ENCODE results near the gene PTGIS.

PTGIS gene

DNA sequence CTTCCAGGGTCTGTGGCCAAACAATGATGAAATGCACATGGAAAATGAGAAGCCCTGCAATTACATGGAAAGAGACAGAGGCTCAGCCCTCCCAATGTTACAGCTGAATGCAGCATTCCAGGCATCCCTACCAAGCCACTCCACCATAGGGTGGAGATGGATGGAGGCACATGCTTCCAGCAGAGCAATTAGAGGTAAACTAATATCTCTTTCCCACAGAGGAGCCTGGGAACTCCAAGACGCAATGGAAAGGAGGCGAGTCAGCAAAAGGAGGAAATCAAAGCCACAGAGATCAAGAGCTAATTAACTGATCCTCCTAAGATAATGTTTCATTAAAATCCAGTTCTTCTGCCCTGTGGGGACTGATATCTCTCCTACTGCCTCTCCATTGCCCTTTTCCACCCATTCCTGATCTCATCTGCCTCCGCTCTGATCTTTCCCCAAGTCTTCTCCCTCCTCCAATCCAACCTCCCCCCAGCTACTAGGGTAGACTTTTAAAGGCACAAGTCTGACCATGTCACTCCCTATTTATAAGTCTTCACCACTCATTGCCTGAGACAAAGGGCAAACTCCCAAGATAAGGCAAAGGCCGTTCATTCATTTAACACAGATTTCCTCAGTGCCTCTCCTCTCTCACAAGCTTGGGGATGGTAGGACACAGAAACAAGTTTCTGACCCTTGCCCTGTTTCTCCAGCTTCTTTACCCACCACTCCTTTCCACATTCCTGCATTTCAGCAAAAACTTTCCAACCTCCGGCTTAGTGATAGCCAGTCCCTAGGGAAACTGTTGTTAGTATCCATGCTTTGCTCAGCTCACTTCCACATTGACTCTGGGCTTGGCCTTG lies 71.2 kb downstream of the PTGIS start:
- DNase-seq (ENCODE audit: low read depth in 3 of 3), result no peak

DNA sequence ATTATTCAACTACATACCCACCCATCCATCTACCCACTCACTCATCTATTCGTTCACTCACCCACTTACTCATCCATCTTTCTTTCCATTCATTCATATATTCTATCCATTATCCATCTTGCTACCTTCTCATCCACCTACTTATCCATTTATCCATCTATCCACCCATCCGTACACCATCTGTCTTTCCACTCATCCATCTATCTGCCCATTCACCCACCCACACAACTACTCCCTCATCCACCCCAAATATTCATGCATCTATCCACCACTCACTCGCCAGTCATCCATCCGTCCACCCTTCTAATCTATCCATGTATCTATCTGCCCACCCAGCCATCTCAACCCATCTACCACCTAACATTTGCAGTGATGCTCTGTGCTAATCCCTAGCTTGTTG lies 71.9 kb downstream of the PTGIS start:
- no peak for DNase-seq (ENCODE audit: low read depth in 3 of 3)

DNA sequence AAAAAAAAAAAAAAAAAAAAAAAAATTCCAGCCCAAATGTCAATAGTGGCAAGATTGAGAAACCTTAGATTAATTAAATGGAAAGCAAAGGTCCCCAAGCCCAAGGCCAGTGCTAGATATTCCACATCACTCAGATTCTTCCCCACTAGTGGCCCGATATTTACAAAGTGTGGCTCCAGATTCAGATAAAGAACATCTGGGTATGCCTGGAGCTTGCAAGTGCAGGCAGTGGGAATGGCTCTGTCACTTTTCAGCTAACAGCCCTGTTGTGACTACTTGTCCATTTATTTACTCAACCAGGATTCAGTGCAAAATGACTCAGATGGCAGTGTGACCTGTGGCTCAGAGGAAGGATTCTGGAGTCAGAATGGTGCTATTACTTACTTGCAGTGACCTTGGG lies 77.2 kb downstream of the PTGIS start:
- DNase-seq (ENCODE audit: low read depth in 3 of 3), result no peak

DNA sequence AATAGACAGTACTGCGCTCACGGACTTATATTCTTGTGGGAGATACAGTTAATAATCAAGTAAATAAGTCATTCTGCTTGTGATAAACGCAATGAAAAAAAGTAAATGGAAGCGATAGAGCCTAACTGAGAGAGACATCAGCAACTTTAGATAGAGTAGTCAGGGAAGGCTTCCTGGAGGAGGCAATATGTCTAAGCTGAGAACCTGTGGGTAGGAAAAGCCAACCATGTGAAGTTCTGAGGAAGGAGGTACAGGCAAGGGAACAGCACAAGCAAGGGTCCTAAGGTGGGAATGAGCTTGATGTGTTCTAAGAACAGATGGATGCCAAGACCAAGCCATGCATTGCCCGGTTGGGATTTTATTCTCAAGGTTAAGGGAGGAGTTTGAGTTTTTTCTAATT lies 78.2 kb downstream of the PTGIS start:
- no peak for DNase-seq (ENCODE audit: low read depth in 3 of 3)

DNA sequence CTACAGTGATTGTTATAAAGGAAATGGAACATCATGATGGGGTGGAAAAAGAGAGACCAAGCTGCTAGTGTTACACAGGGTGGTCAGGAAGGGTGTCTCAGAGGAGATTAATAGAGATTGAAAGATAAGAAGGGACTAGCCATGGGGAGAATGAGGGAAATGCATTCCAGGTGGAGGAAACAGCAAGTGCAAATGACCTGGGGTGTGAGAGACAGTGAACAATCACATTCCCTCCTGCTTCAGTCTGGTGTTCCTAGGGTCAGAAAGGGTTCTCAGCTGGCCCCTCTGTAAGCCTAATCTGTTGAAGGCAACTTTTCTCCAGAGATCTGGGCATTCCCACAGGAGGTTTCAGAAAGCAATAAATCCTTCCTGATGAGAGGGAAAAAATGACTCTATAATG lies 81.9 kb downstream of the PTGIS start:
- DNase-seq (ENCODE audit: low read depth in 3 of 3), result no peak

DNA sequence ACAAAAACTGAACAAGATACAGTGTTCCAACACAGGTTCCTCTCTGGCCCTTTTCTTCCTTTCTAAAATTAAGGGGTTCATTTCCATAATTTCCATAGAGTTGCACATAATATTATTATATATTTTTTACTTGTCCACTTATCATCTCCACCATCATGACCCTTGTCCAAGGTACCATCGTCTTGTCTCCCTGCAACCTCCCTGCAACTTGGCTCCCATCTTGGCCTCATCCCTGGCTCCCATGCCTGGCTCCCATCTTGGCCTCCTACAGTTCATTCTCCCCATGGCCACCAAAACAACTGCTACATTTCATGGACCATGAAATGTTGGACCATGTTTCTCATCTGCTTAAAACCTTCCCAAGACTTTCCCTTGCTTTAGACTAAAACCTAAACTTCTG lies 82.4 kb downstream of the PTGIS start:
- DNase-seq (ENCODE audit: low read depth in 3 of 3), result no peak

DNA sequence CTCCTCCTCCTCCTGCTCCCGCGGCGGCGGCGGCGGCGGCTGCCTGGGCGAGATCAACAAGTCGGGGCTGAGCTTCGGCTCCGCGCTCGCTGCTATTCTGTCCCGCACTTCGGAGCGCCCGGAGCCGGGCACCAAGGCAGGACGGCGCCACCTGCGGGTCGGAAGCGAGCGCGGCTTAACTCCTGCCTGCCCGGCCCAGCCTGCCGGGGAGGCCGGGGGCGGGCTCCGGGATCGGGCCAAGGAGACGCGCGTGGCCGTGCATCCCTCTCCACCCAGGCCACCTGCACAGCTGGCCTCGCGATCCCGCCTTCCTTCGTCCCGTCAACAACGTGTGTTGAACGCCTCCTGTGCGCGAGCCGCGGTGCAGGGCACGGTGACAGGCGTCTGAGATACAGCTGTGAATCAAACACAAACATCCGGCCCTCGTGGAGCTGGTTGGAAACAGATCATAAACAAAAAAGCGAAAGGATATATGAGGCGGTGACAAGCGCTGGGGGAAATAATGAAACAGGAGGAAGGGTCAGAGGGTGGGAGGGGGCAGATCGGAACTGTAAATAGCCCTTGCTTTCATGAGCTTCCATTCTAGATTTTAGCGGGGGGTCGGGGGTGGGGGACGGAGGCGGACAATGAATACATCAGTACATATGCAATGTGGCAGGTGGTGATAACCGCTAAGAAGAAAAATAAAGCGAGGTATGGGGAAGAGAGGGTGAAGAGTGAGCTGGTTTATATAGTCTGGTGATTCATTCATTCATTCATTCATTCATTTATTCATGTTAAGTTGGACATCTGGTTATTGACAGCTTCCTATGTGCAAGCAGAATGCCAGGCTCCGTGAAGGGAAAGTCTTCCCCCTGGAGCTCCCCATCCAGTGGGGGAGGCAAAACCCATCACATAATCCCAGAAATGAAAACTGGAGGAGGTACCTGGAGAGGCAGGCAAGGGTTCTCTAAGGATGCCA lies 83.5 kb downstream of the PTGIS start:
- DNase-seq (ENCODE audit: low read depth in 3 of 3), result peak; percentile 16 to 74 (median 39)

DNA sequence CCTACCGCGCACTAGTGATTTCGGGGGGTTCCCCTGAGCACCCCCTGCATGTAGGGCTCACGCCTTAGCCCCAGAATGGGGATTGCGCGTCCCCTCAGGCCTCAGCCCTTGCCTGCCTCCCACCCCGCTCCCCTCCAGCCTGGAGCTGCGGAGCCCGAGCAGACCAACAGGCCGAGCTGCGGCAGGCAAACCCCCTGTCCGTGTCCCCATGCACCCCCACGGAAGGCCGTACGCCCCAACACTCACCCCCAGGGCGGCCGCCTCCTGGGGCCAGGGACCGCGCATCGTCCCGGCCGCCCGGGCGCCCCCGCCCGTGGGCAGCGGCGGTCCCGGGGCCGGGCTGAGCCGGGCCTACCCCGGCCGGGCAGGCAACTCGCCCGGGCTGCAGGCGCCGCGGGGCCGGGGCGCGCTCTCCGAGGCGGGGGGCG lies 84.2 kb downstream of the PTGIS start:
- no peak for DNase-seq (ENCODE audit: low read depth in 3 of 3)

DNA sequence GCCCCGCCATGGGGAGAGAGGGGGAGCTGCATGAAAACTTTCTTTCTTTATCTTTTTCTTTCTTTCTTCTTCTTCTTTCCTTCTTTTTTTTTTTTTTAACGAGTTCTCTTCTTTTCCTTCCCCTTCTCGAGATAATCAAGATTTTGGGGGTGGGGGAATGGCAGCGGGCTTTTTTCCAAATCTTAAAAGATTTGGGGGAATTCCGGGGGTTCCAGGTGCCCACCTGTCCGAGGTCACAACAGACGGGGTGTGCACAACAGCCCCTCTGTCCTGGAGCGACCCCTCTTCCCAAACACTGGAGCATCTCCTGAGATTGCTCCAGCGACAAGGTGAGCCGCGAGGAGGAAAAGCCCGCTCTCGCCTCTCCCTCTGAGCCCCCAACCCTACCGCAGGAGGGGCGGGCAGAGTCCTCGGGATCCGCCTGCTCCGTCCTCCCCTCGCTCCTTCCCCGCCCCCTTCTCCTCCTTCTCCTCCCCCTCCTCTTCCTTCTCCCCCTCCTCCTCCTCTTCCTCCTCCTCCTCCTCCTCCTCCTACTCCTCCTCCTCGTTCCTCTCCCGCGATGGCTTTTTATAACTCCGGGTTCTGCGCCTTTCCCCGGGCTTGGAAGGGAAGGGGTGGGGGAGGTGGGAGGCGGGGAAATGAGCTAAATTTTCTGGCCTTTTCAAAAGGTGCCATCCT lies 84.8 kb downstream of the PTGIS start:
- no peak for DNase-seq (ENCODE audit: low read depth in 3 of 3)

DNA sequence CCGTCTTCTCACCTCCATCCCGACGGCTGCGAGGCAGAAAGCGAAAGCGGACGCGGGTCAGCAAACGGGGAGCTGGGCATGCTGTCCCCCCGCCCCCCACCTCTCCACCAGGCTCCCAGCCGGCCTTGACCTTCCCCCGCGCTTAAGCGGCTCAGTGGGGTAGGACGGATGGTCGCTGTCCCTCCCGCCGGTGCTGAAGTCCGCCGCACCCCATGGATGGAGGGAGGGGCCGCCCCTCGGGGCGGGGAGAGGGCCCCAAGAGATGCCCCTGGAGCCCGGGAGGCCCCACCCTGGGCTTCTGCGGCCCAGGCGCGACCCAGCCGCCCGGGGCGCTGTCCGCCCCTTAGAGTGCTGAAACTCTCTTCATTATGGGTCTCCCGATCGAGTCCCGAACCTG lies 85.3 kb downstream of the PTGIS start, which contains the start of gene KCNB1:
Gene KCNB1, minus strand, starts transcription at position 48 of the 397 bp plus-strand sequence. CDS start 188 bp downstream, outside the sequence.
- DNase-seq (ENCODE audit: low read depth in 3 of 3), result peak in 2 of 3 experiments; percentile 2 to 36

DNA sequence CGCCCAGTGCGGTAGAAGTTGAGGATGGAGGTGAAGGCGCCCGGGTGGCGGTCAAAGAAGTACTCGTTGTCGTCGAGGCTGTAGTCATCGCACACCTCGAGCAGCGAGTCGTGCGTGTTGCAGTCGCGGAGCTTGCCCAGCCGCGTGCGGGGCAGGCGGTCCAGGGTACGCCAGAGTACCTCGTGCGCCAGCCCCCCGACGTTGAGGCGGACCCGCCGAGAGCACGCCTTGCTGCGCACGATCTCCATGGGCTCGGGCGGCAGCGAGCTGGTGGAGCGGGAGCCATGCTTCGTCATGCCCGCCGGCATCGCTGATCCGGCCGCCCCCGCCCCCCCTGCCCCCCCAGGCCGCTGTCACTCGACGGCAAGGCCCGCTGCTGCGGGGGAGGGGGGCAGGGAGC lies 85.8 kb downstream of the PTGIS start:
- no peak for DNase-seq (ENCODE audit: low read depth in 3 of 3)

DNA sequence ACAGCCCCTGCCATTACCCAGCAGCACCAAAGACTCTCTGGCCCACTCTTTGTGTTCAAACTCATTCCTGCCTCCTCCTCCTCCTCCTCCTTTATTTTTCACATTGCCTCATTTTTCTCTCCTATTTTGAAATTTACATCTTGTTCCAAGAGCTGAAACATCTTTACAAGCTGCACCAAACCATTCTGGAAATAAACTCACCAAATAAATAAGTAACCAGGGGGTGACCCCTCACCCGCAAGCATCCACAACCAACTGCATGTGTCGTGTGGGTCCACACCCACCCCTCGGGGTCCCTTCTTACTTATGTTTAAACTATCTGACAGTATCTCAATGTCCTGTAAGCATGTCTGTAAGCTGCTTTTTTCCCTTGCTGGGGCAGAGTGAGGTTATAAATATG lies 86.8 kb downstream of the PTGIS start:
- no peak for DNase-seq (ENCODE audit: low read depth in 3 of 3)

DNA sequence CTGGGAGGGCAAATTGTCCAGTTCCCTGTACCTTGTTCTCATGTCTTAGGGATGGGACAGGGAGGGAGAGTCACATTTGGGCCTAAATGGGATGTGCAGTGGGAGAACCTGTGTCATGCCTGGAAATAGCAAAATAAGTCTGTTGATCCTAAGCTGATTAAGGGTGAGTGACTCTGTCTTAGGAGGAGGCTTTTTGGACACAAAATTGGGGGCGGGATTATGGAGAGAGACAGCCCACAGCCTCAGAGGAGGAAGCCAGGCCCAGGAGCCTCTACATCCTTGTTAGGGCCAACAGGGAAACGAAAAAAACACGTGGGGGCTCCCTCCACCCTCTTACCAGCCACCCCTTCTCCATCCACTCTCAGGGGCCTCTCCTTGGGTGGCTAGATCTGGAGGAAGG lies 87.7 kb downstream of the PTGIS start:
- DNase-seq (ENCODE audit: low read depth in 3 of 3), result no peak

DNA sequence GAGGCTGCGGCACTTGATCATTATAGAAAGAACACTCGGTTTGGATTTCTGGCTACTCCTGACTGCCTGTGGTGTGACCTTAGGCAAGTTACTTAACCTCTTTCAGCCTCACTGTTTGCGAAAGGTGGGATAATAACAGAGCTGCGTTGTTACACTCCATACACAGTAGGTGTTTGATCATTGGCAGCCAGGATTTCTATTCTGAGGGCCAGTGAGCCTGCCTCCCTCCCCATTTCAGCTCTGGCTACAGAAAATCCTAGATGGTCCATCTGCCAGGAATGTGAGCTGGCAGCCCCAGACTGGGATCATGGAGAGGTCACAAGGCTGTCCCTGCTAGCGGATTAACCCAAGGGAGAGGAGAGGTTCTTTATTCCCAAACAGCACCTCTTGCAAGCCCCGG lies 88.2 kb downstream of the PTGIS start:
- DNase-seq (ENCODE audit: low read depth in 3 of 3), result no peak

DNA sequence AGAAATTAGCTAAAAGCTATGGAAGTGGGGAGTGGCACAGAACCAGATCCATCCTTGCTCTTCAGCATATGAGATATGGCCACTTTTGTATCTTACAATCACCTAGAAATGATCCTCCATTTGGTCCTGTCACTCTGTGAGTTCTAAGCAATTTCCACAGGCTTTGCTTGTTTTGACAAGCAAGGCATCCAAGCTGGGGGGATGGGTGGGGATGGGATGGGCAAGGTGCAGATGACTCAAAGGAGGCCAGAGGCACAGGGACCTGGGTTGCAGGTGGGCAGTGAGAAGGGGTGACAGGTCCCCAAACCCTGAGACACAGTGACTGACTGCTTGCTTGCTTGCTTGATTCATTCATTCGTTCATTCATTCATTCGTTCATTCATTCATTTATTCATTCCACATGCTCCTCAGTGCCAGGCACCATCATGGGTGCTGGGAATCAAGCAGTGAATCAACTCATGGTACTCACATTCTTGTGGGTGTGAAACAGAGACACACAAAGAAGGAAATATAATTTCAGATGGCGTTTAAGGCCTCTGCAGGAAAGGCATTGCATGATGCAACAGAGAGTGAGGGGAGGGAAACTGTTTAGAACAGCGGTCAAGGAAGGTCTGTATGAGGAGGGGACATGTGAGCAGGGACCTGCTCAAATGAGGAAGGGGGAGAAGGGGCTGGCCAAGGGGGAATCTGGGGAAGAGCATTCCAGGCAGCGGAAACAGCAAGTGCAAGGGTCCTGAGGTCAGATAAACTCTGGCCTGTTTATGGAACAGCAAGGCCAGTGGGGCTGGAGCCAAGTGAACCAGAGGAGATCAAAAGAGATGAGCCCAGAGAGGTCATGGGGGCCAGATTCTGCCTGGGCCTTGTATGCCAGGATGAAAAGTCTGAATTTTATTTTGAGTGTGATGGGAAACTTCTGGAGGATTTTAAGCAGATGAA lies 88.9 kb downstream of the PTGIS start:
- no peak for DNase-seq (ENCODE audit: low read depth in 3 of 3)

DNA sequence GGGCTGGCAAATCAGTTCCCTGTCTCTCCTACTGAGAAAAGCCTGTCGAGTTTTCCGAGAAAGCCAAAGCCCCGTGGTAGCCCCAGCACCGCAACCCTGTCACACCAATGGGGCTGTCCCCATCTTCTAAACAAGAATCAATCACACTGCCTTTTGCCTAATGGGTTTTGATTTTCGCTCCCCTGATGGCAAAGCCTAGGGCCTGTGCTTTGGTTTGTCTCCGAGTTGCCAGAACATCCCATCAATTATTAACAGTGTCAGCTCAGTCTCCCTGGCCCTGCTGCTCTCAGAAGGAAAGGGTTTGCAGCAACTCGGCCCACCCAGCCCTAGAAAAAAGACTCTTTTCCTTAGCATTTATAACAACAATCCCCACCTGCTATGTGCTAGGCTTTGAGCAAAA lies 89.7 kb downstream of the PTGIS start:
- DNase-seq (ENCODE audit: low read depth in 3 of 3), result no peak

DNA sequence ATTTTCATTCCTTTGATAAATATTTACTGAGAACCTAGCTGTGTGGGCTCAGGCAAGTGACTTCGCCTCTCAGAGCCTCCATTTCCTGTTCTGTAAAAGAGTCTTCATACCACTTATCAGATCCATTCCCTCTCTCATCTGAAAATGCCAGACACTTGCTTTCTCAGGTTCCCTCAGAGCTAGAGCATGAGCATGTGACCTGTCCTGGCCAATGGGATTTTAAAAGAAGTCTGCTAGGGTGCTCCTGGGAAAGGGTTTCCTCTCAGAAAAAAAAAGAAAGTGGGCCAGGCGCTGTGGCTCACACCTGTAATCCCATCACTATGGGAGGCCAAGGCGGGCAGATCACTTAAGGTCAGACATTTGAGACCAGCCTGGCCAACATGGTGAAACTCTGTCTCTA lies 90.7 kb downstream of the PTGIS start:
- DNase-seq (ENCODE audit: low read depth in 3 of 3), result no peak

DNA sequence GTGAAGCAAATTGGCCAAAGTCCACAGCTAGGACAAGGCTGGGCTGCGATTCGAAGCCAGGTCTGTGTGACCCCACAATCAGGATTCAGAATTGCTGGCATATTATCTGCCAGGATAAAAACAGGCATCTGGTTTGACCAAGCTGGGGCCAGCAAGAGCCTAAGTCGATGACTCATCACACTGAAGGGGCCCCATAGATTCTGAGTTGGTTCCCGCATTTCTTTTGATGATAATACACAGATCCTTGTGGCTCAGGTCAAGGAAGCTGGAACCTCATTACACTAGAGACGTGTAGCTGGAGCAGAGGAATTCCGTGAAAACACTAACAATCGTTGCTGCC lies 92.0 kb downstream of the PTGIS start:
- DNase-seq (ENCODE audit: low read depth in 3 of 3), result no peak

DNA sequence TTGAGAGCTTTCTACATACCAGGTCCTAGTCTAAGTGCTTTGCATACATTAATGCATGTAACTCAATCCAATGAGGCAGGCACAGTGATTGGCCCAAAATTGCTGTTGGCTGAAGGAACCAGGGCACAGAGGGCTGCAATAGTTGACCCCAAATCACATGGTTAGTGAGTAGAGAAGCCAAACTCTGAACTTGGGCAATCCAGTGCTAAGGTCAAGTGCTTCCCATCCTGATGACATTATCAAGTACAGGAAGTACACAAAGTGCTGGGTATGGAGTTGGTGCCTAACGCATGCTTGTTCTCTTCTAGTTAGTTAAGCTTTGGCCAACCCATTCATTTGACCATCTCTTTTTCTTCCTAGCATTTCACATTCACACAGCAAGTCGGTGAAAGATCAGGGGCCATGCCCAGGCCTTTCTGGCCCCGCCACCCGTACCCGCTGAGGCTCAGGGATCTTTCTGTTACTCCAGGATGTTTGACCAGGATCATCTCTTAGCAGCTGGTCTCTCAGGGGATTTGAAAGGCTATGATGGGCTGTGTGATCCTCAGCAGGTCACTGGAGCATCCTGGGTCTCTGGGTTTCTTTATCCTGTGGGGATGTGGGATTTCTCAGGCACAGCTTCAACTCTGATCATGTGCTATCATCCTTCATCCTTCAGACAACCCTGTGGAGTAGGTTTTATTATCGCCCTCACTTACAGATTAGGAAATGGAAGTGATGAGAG lies 92.5 kb downstream of the PTGIS start:
- no peak for DNase-seq (ENCODE audit: low read depth in 3 of 3)

DNA sequence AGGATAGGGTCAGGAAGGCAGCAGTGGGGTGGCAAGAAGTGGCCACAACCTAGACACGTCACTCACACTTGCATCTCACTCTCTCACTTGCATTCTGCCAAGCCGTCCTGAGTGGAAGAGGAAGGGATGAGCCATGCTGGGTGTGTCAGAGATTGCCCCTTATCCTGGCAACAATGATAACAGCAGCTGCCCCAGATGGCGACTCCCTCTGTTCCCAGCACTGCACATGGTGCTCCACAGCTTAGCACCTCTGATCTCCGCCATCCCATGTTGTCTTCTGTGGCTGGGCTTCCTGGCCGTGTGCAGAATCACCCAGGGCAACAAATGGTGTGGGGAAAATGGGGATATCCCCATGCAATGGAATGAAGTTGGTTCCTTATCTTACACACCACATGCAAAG lies 96.5 kb downstream of the PTGIS start:
- DNase-seq (ENCODE audit: low read depth in 3 of 3), result no peak
